Activated CD4-positive, CD25-positive, alpha-beta regulatory T cell treated with anti-CD3 and anti-CD28 coated beads, Interleukin-2, amount 50 U/mL, for 72 hours (primary cell): ENCODE results near the gene ANAPC2.

Experiments
- DNase-seq: peaks from one replicate; pipeline ENCODE4 v3.0.0; 2021

Gene ANAPC2

DNA sequence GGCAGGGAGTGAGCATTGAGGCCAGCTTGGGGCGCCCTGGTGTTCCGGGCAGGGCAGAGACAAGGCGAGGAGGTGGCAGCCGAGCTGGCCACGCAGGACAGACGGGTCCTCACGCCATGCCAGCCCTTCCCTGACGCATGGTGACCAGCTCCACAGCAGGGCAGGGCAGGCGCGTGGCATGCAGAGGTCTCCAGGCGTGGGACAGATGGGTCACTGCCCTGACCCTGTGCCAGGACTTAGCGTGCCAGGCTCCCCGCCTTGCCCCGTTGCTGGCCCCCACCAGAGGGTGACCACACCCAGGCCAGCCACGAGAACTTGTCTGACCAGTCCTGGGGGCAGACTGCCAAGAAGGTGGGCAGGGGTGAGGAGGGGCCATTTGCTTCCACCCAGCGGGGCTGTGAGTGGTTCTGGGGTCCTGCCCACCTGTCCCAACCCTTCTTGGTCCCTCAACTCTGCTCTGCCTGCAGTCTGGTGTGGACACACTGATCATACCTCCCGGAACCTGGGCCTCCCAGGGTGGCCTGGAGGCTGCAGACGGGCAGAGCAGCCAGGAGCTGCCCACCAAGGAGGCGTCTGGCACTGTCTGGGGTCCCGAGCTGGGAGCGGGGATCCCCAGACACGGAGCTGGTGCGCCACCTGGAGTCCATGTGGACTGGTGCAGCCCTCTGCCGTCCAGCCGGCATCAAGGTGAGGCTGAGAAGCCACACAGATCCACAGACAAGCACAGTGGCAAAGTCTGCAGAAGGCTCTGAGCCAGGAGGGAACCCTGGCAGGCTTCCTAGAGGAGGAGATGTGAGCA, 38.9 kb upstream of the ANAPC2 start, which contains the start of gene RNF224:
TSS of gene RNF224 (plus strand) at position 449 of the 799 bp plus-strand sequence. CDS start 834 bp downstream, outside the sequence.
- DNase-seq: peak; percentile 77

DNA sequence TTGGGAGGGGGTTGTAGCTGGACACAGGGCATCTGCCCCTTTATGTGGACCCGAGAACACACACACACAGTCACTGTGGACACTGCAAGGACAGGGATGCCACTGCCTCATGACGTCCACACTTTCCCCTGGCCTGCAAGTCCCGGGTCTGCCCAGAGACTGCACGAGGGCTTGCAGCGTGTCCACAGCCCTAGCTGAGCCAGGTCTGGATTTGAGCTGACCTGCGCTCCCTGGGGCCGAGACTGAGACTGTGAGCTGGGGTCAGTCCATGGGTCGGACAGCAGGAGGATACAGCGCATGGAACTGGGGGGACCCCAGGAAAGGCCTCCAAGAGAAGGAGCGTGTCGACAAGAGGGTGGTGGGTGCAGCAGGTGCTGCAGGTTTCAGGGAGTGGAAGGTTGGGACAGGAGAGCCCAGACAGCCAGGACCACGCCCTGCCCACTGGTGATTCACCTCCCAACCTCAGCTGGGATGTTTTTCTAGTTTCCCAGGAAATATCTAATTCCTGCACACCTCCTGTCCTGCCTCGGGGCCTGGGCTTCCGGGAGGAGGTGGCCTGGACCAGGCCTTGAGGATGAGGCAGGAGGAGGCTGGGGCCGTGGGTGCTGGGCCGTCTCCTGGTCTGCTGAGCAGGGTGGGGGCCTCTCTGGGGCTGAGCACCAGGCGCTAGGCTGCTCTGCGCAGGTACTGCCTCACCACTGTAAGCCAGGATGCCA, 38.1 kb upstream of the ANAPC2 start:
- DNase-seq: no peak

DNA sequence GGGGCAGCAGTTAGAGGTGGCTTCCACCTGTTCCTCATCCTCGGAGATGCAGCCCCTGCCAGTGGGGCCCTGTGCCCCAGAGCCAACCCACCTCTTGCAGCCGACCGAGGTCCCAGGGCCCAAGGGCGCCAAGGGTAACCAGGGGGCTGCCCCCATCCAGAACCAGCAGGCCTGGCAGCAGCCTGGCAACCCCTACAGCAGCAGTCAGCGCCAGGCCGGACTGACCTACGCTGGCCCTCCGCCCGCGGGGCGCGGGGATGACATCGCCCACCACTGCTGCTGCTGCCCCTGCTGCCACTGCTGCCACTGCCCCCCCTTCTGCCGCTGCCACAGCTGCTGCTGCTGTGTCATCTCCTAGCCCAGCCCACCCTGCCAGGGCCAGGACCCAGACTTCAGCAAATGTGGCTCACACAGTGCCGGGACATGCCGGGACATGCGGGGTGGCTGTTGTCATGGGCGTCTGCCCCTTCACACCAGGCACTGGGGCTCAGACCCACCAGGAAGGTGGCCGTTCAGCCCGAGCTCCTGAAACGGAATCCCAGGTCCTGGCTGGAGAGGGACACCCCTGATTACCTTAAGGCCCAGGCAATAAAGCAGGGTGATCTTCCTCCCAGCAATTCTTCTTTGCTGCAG, 37.5 kb upstream of the ANAPC2 start:
- no peak for DNase-seq

DNA sequence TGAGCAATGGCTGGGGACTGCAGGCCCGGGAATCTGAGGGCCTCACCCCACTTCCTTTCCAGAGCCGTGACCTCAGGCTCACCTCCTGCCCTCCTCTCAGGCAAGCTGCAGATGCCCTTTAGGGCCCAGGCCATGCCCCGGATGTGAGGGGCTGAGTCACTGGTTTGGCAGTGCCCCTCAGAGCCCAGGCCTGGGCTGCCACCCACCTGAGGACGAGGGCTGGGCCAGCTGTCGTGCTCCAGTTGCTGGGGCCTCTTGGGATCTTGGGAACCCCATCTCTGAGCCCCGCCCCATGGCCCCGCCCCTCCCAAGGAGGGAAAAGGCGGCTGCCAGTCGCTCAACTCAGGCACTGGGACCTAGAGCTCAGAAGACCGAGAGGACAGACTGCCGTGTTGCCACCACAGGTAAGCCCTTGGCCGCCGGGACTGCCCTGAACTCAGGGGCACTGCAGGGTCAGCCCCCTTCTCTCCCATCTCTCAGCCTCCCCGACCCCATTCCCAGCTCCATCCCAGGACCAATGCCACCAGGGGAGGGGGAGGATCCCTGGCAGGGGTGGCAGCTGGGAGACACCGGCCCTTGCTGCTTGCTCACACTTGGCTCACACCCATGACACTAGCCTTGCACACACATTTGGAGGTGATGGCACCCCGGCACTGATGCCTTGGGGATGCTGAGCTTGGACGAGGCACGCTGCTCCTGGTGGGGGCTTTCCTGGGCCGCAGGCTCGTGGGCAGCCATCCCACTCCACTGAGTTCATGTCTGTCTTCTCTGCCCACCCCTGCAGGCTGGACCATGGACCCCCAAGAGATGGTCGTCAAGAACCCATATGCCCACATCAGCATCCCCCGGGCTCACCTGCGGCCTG, 36.7 kb upstream of the ANAPC2 start, which contains the start of gene CYSRT1:
TSS of gene CYSRT1 (plus strand) at position 345 of the 865 bp plus-strand sequence. CDS start at position 793, 448 bp downstream.
- DNase-seq: no peak

DNA sequence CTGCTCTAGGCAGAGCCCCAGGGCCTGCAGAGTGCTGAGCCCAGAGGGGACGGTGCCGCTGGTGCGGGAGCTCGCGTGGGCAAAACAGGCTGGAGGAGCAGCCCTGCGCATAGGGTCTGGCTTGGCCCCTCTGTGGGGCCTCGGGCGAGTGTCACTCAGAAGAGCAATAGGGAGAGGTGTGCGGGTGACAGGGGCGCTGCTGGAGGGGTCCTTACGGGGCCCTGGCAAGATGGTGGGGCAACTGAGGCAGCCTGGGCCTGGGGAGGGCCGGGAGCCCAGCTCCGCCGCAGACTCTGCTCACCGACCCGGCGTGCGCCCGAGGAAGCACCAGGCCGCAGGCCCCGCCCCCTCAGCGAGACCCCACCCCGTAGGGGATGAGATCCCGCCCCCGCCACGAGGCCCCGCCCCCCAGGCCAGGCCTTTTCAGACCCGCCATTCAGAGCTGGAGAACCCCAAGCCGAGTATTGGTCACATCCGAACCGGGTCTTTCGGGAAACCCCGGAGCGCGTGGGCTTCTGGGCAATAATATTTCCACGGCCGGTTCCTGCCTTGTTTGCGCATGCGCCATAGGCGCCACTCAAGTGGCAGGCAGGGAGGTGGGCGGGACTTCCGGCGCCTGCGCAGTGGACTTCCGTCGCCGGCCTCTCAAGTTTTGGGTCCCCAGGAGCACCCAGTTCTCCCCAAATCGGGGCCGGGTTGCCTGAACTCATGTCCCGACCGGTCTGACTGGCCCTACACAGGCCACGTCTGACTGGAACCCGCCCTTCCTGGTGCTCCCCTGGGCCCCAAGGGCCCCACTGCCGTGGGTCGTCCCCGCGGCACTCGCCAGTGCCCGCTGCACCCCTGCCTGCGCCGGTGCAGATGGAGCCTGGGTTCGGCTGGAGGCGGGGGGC, 35.0 kb upstream of the ANAPC2 start:
- DNase-seq: peak; percentile 97

DNA sequence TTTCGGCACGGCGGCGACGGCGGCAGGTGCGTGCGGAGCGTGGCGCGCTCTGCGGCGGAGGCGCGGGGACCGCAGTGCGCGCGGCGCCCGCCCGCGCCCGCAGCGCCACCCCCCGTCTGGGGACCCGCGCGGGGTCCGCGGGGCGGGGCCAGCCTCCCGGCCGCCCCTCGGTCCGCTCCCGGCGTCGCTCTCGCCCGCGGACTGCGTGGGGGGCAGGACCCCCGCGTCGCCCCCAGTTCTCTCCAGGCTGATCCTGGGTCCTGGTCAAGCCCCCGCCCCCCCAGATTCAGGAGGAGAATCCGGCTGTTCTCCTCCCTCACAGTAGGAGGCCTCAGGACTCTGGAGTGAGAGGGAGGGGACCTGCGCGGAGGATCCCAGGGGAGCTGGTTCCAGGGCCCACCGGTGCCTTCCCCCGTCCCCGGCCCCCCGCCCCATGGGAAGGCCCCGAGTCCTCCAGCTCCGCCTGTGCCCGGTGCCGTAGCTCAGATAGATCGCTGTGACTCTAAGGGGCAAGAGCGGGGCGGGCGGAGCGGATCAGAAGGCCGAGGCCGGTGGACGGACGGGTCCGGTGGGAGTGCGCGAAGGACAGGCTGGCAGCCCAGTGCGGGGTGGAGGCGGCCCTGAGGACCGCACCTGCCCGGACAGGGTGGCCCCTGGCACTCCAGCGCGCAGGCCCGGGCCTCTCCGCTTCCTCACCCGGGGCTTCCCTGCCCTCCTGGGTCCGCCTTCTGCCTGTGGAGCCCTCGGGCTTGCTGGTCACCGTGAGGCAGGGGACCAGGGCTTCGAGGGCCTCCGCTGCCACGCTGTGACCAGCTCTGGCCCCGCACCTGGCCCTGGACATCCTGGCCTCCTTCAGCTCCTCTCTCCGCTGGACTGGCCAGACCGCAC, 34.1 kb upstream of the ANAPC2 start, which contains the start of gene RNF208:
TSS of gene RNF208 (minus strand) at position 51 of the 888 bp plus-strand sequence. CDS start 1,028 bp downstream, outside the sequence.
- DNase-seq: no peak

DNA sequence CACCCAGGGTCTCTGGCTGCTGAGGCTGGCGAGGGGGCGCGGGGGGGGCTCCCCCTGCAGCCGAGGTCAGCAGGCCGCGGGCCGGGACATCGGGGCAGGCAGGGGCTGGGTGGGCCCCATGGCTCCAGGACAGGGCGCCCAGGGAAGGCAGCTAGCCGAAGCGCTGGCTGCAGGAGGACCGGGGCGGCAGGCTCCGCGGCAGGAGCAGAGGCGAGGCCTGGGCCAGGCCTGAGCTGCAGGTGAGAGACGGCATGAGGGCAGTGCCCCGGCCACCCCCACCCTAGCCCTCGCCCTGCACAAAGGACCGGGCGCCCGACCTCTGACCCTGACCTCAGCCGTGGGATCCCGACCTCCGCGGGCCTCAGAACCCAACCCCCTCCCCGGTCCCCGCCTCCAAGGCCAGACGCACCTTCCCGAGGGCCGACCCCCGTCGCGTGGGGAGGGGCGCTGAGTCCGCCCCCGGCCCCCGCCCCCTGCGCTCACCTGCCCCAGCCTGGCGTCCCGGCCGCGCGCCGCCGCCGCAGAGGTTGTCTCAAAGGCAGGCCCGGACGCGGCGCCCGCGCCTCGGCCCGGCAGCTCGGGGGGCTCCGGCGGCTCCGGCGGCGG, 33.2 kb upstream of the ANAPC2 start:
- DNase-seq: no peak

DNA sequence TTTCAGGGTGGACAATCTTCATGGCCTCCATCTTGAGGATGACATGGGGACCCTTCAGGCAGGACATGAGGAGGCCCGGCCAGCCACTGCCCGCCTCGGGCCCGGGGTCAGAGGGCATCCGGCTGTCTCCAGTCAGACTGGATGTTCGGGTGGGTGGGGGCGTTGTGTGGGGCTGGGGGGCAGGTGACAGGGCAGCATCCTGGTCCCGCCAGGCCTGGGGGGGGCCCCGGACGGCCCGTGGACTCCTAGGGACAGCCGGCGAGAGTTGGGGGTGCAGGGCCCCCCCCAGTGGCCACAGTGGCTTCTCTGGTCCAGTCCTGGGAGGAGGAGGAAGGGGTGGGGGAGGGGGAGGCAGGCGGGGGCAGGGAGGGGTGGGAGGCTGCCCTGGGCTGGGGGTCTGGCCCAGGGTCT, 32.7 kb upstream of the ANAPC2 start:
- DNase-seq: no peak

DNA sequence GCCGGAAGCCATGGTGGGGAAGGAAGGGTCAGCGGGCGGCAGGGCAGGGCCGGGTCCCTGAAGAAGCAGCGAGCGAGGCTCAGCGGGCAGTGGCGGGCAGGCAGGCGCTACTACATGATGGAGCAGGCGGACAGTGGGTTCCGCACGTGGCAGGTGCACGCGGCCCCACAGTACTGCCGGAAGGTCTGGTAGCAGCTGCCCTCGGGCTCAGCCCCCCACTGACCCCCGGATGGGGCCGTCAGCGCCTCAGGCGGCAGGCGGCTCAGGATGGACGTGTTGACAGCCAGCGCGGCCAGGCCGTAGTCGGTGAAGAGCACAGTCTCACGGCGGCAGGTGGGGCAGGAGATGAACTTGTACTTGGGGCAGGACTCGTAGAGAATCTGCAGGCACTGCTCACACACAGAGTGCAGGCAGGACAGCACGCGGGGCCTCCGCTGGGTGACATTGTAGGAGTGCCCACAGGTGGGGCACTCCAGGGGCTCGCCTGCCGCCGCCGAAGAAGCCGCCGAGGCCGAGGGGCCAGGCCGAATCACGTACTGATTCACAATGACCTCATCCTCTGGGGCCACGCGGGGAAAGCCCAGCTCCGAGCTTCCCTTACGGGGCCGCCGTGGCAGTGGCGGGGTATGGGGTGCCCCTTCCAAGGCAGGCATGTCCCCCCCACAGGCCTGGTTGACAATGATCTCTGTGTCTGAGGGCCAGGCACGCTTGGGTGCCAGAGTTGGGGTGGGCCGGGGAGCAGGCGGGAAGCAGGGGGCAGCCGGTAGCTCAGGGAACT, 32.1 kb upstream of the ANAPC2 start:
- DNase-seq: no peak

DNA sequence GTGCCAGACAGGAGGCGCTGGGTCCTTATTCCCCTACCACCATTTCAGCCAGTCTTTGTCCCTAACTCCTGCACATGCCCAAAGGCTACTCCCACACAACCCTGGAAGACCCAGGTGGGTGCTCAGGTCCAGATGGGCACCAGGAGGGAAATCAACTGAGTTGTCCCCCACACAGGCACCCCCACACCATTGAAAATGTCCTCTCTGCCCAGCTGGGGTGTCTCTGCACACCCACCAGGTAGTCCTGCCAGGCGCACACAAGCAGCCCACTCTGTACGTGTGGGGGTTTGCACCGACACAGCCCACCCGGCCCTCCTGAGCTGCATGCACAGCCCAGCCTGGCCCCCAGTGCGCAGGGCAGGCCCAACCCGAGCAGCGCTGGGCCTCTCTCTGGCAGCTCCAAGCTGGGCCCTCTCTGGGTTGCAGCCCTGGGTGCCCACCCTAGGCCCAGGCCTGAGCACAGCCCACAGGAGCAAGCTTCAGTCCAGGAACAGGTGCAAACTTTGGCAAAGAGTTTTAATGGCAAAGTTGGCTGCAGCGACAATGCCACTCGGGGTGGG, 31.5 kb upstream of the ANAPC2 start:
- DNase-seq: no peak

DNA sequence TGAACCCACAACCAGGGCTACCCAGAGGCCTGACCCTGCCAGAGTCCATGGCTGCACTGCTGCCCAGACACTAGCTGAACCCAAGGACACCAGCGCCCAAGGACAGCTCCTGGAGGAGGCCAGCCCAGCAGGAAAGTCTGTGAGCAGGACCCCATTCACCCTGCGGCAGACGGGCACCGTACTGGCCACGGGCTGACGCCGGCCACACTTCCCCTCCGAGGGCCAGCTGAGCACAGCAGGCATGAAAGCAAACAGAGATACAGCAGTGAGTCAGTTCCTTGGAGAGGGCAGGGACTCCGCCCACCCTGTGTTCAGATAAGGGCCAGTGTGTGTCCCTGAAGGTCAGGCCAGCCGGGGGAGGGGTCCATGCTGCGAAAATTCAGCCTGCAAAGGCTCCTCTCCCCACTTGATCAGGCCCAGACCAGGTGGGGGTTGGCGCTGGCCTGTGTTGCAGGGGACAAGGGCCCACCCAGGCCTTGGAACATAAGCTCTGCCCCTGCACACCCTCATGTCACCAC, 30.5 kb upstream of the ANAPC2 start:
- no peak for DNase-seq

DNA sequence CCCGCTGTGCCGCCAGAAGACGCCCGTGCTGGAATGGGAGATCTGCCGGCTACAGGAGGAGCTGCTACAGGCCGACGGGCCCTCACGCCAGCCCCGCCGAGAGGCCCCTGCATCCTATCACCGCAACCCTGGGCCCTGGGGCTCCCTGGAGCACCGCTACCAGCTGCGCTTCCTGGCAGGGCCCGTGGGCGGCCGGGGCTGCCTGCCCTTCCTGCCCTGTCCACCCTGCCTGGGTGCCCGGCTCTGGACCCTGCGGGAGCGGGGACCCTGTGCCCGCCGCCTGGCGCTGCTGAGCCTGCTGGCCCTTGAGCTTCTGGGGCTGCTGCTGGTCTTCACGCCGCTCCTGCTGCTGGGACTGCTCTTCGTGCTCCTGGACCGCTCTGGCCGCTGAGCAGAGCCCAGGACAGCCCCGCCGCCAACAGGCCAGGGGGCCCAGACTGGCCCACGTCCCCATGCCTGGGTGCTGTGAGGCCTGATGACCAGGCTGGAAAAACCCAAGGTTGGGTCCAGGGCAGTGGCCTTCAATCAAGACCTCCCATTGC, 29.9 kb upstream of the ANAPC2 start:
- no peak for DNase-seq

DNA sequence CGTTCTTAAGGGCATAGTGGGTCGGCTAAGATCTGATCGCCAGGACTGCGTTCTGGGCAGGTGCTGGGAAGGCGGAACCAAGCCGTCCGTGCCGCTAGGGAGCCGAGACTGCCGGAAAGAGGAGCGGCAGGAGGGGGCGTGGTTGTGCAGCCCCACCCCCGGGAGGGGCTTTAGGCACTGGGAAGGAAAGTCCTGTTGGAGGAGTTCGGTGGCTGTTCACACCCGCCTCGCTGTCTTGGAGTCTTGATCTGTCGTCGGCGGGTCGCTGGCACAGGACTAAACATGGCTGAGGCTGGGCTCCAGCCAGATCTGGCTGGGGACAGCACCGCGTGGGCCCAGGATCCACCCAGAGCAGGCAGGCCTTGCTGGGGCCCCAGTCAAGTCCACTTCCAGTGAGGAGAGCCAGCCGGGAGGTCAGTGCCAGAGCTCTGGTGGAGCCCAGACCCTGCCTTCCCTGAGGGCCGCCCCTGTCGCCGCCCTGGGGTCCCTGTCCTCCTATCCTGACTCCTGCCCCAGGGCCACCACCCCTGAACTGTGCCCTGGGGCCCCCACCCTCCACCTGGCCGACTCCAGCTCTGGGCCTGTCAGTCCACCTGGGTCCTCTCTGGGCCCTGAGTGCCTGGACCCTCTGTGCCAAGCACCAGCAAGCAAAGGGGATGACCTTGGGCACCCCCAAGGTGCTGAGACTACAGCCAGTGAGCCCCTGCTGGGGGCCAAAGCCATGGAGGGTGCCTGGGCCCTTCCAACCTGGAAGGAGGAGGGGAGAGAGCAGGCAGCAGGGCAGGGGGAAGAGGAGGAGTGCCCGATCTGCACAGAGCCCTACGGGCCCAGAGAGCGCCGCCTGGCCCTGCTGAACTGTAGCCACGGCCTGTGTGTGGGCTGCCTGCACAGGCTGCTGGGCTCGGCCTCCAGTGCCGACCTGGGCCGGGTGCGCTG, 29.2 kb upstream of the ANAPC2 start:
- DNase-seq: no peak

DNA sequence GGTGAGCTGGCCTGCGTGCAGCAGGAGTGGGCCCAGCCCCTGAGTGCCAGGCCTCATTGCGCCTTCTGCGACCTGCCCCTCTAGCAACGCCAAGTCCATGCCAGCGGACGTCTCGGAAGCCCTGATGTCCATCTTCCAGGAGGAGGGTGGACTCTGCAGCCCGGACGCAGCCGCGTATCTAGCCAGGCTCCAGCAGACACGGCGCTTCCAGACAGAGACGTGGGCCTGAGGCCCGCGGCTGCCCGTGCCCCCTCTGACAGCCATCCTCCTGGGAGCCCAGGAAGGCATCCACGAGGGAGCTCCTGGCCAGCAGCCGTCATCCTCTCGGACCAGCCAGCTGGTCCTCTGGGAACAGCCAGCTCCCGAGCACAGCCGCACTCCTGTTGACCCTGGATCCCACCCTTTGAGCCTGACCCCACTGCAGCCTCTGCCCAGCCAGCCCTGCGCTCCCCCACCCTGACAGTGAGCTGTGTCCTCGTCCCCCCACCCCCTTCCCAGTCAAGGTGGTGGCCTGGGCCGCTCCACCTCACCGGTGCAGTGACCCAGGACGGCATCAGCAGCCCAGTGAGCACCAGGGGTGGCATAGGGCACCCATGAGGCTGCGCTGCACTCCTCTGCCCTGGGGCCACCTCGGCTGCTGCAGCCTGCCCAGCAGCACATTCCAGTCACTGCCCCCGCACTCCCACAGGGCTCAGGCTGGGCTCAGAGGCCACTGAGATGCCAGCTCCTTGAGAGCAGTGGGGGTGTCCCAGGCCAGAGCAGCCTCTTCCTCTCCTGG, 28.0 kb upstream of the ANAPC2 start:
- no peak for DNase-seq

DNA sequence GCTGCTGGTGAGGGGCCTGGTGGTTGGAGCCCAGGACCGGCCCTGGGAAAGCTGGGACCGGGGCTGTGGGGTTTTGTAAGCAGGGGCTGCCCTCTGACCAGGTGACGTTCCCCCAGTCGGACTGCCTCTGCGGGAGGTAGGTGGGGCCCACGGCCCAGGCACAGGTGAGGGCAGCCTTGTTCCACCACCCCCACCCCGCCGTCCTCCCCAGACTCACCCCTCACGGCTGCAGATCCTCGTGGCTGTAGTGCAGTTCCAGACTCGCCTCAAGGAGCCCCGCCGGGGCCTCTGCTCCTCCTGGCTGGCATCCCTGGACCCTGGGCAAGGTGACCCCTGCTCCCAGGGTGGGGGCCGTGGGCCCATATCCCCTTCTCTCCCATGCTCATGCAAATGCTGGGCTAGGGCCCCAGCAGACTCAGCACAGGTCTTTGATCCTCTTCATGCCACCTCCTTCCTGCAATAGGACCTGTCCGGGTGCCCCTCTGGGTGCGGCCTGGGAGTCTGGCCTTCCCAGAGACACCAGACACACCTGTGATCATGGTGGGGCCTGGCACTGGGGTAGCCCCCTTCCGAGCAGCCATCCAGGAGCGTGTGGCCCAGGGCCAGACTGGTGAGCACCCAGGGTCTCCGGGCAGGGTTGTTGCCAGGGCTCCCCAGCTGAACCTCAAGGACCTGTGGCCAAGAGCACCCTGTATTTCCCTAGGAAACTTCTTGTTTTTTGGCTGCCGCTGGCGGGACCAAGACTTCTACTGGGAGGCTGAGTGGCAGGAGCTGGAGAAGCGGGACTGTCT, 27.0 kb upstream of the ANAPC2 start:
- DNase-seq: no peak
